HG03039 (cell line): Measurements from ENCODE around the gene FMNL1.
"Not testable (repeated sequence)": the region's sequence is repeated elsewhere in the genome, so short reads cannot be mapped to it uniquely, and the experiment has no call there.

ENCODE experiments used
- ATAC-seq: cut with Tn5 transposase; IDR thresholded peaks from one replicate; pipeline ENCODE4 v1.9.1; 2021; ENCODE audit warnings: mild to moderate bottlenecking, moderate library complexity; ENCODE audit not compliant: unreplicated experiment

Gene FMNL1

GRCh38 chr17:45221081-45222013 is at the start of gene FMNL1:
TSS of gene FMNL1 (plus strand) at chr17:45221885. CDS start at chr17:45222125, 240 bp downstream.
- ATAC-seq = no peak

GRCh38 chr17:45172232-45172540 is 49.5 kb upstream of the FMNL1 start:
- ATAC-seq = no peak

- no peak for ATAC-seq
These were observed 49.0 kb upstream of the FMNL1 start for GRCh38 chr17:45172541-45173286.

GRCh38 chr17:45175759-45176115 is 45.9 kb upstream of the FMNL1 start:
- ATAC-seq = no peak

GRCh38 chr17:45177563-45177962 is 44.1 kb upstream of the FMNL1 start:
- no peak for ATAC-seq

GRCh38 chr17:45184144-45184543 is 37.5 kb upstream of the FMNL1 start:
- no peak for ATAC-seq

- ATAC-seq = no peak
These were observed 34.8 kb upstream of the FMNL1 start for GRCh38 chr17:45186801-45187354.

GRCh38 chr17:45189009-45189408 is 32.7 kb upstream of the FMNL1 start:
- no peak for ATAC-seq

GRCh38 chr17:45190503-45191255 is 31.0 kb upstream of the FMNL1 start:
- no peak for ATAC-seq

- no peak for ATAC-seq
These were observed 26.3 kb upstream of the FMNL1 start for GRCh38 chr17:45195424-45195823.

GRCh38 chr17:45197108-45197507 is 24.6 kb upstream of the FMNL1 start:
- ATAC-seq = no peak

- ATAC-seq = no peak
These were observed 23.9 kb upstream of the FMNL1 start for GRCh38 chr17:45197555-45198334.

- no peak for ATAC-seq
These were observed 21.0 kb upstream of the FMNL1 start for GRCh38 chr17:45200701-45201100.

GRCh38 chr17:45201457-45201856 is 20.2 kb upstream of the FMNL1 start:
- ATAC-seq = no peak

- not testable (repeated sequence) for ATAC-seq
These were observed 19.8 kb upstream of the FMNL1 start for GRCh38 chr17:45201880-45202279.

GRCh38 chr17:45218895-45219661 is 2.6 kb upstream of the FMNL1 start:
- ATAC-seq = no peak

- ATAC-seq = no peak
These were observed 1.6 kb upstream of the FMNL1 start for GRCh38 chr17:45220079-45220478.

GRCh38 chr17:45222014-45222288 is 266 bp downstream of the FMNL1 start:
- no peak for ATAC-seq

- no peak for ATAC-seq
These were observed 757 bp downstream of the FMNL1 start for GRCh38 chr17:45222289-45222995.
